Peyer's patch (tissue), 4 donors: ENCODE results near the gene PSMD4.

Experiments
- CTCF ChIP-seq, 6 experiments: fragments of 450-650 bp in 4 of 6; fragments of 200-600 bp in 2 of 6; sonication (generic) in 1 of 6; IDR thresholded peaks; one replicate each; pipeline ENCODE4 v1.5.1; 2017 to 2019; ENCODE audit warnings: antibody characterized with exemption in 6 of 6, mild to moderate bottlenecking in 3 of 6, moderate library complexity in 1 of 6
- POLR2A ChIP-seq, 2 donors: fragments of 450-650 bp; IDR thresholded peaks; one replicate each; pipeline ENCODE4 v1.5.1; 2017; ENCODE audit warnings: antibody characterized with exemption in 2 of 2, mild to moderate bottlenecking in 2 of 2, moderate library complexity in 2 of 2

- TF ChIP-seq CTCF (IDR thresholded peaks at IDR 0.05) (no peak), POLR2A (IDR thresholded peaks at IDR 0.05) (no peak)
These were observed 19.5 kb downstream of the PSMD4 start for GRCh38 chr1:151273924-151274466.
